IMR-90 (cell line): ENCODE data around the gene KLK14. TPM values are rescaled to one million over a fixed set of nuclear protein-coding genes. Genes with fewer than 3 reads are reported as not detected.

Experiments
- ATAC-seq: fragments of 200-7000 bp; cut with Tn5 transposase; 2 replicates; pipeline ENCODE4 v1.9.1; 2020; ENCODE audit warnings: low read depth, mild to moderate bottlenecking, moderate library complexity
- BruUV-seq: library from RNA; stranded (reverse); fragments of 400-500 nt; replicated peaks from 2 replicates; lab custom pipeline; 2021; lab: Mats Ljungman, UMichigan
- CTCF ChIA-PET: fragments of 300-600 bp; formaldehyde crosslinking; extraction: SDS; loops from one replicate; lab custom pipeline; 2021; ENCODE audit warnings: antibody characterized with exemption; lab: Yijun Ruan, JAX
- POLR2A ChIA-PET: fragments of 300-600 bp; sonication (Branson Sonifier 250); formaldehyde crosslinking; loops from one replicate; lab custom pipeline; 2022; ENCODE audit warnings: antibody characterized with exemption; ENCODE audit not compliant: unreplicated experiment; lab: Charles Lee
- DNase-seq: peaks from one replicate; pipeline ENCODE4 v3.0.0; 2013
- H2AFZ ChIP-seq: replicated peaks from 2 replicates; pipeline ENCODE3; 2013; ENCODE audit warnings: low read length, mild to moderate bottlenecking; ENCODE audit not compliant: poor library complexity
- H2AK5ac ChIP-seq: 2 replicates; pipeline ENCODE4 v1.6.1; 2013; ENCODE audit warnings: low read depth, low read length, inconsistent platforms
- H2AK9ac ChIP-seq: replicated peaks from 2 replicates; pipeline ENCODE3; 2013; ENCODE audit warnings: mild to moderate bottlenecking, low read depth, low read length, moderate library complexity; ENCODE audit not compliant: poor library complexity
- H2BK120ac ChIP-seq: 2 replicates; pipeline ENCODE4 v1.6.1; 2013; ENCODE audit warnings: low read depth, low read length, inconsistent platforms
- H2BK15ac ChIP-seq: 3 replicates; pipeline ENCODE4 v1.6.1; 2013; ENCODE audit warnings: low read depth, low read length, inconsistent platforms
- H2BK20ac ChIP-seq: 2 replicates; pipeline ENCODE4 v1.6.1; 2013; ENCODE audit warnings: low read depth, mild to moderate bottlenecking, inconsistent platforms, low read length, moderate library complexity
- H2BK5ac ChIP-seq: 2 replicates; pipeline ENCODE4 v1.6.1; 2013; ENCODE audit warnings: mild to moderate bottlenecking, low read depth, low read length, inconsistent platforms; ENCODE audit not compliant: poor library complexity, severe bottlenecking
- H3K14ac ChIP-seq: replicated peaks from 2 replicates; pipeline ENCODE4 v1.6.1; 2013; ENCODE audit warnings: low read depth, low read length, inconsistent platforms
- H3K18ac ChIP-seq: 2 replicates; pipeline ENCODE4 v1.6.1; 2013; ENCODE audit warnings: low read depth, low read length, control low read depth
- H3K23ac ChIP-seq: 2 replicates; pipeline ENCODE4 v1.6.1; 2013; ENCODE audit warnings: low read depth, low read length, inconsistent platforms
- H3K27ac ChIP-seq: 2 replicates; pipeline ENCODE4 v1.5.1; 2013; ENCODE audit warnings: mild to moderate bottlenecking, control low read depth, low read length; ENCODE audit not compliant: insufficient read depth
- H3K27me3 ChIP-seq: 2 replicates; pipeline ENCODE4 v1.6.1; 2013; ENCODE audit warnings: low read length; ENCODE audit not compliant: control insufficient read depth, insufficient read depth
- H3K36me3 ChIP-seq: 2 replicates; pipeline ENCODE4 v1.6.1; 2013; ENCODE audit warnings: low read length, mixed read lengths; ENCODE audit not compliant: control insufficient read depth, insufficient read depth
- H3K4ac ChIP-seq: 2 replicates; pipeline ENCODE4 v1.6.1; 2013; ENCODE audit warnings: low read depth, low read length, inconsistent platforms
- H3K4me1 ChIP-seq: 2 replicates; pipeline ENCODE4 v1.6.1; 2013; ENCODE audit warnings: low read length, mixed read lengths; ENCODE audit not compliant: control insufficient read depth, insufficient read depth
- H3K4me2 ChIP-seq: 2 replicates; pipeline ENCODE4 v1.6.1; 2013; ENCODE audit warnings: low read depth, mild to moderate bottlenecking, control low read depth, low read length, moderate library complexity
- H3K4me3 ChIP-seq: 2 replicates; pipeline ENCODE4 v1.5.1; 2013; ENCODE audit warnings: low read depth, mild to moderate bottlenecking, control low read depth, low read length, moderate library complexity; ENCODE audit not compliant: insufficient read depth
- H3K56ac ChIP-seq: 2 replicates; pipeline ENCODE4 v1.6.1; 2013; ENCODE audit warnings: low read length, inconsistent platforms; ENCODE audit not compliant: insufficient read depth; ENCODE audit errors: extremely low read depth
- H3K79me1 ChIP-seq, 2 experiments: 2 replicates each; pipeline ENCODE4 v1.6.1; 2013; ENCODE audit warnings: low read length in 2 of 2, inconsistent platforms in 1 of 2, low read depth in 1 of 2
- H3K9ac ChIP-seq: 2 replicates; pipeline ENCODE4 v1.6.1; 2013; ENCODE audit warnings: low read depth, low read length, control low read depth
- H3K9me1 ChIP-seq: 2 replicates; pipeline ENCODE4 v1.6.1; 2013; ENCODE audit warnings: low read length, inconsistent platforms; ENCODE audit not compliant: insufficient read depth
- H3K9me3 ChIP-seq: 2 replicates; pipeline ENCODE4 v1.6.1; 2013; ENCODE audit warnings: low read length; ENCODE audit not compliant: control insufficient read depth, insufficient read depth
- H4K20me1 ChIP-seq: 2 replicates; pipeline ENCODE4 v1.6.1; 2013; ENCODE audit warnings: low read length, inconsistent platforms; ENCODE audit not compliant: insufficient read depth
- H4K5ac ChIP-seq: 2 replicates; pipeline ENCODE4 v1.6.1; 2013; ENCODE audit warnings: mild to moderate bottlenecking, low read depth, low read length, control low read depth
- H4K8ac ChIP-seq, 2 experiments: 2 replicates each; pipeline ENCODE4 v1.6.1; 2013; ENCODE audit warnings: low read depth in 2 of 2, low read length in 2 of 2, control low read depth in 1 of 2, inconsistent platforms in 1 of 2
- H4K91ac ChIP-seq: 2 replicates; pipeline ENCODE4 v1.6.1; 2013; ENCODE audit warnings: low read depth, low read length, inconsistent platforms; ENCODE audit not compliant: insufficient read depth
- BHLHE40 ChIP-seq: fragments of 150-350 bp; IDR thresholded peaks from 2 replicates; pipeline ENCODE4 v1.6.1; 2016; ENCODE audit warnings: mild to moderate bottlenecking, low read depth, low read length
- CEBPB ChIP-seq: IDR thresholded peaks from 2 replicates; pipeline ENCODE4 v1.6.1; 2012; ENCODE audit warnings: low read depth, low read length, improper control_type of control experiment
- CHD1 ChIP-seq: IDR thresholded peaks from 2 replicates; pipeline ENCODE4 v1.6.1; 2012; ENCODE audit warnings: low read depth, low read length, improper control_type of control experiment
- ELK1 ChIP-seq: fragments of 150-350 bp; IDR thresholded peaks from 2 replicates; pipeline ENCODE4 v1.6.1; 2016; ENCODE audit warnings: low read depth, mild to moderate bottlenecking, low read length, moderate library complexity, borderline replicate concordance
- FOS ChIP-seq: fragments of 150-350 bp; IDR thresholded peaks from 2 replicates; pipeline ENCODE4 v1.6.1; 2016; ENCODE audit warnings: low read depth, low read length
- MAFK ChIP-seq: IDR thresholded peaks from 2 replicates; pipeline ENCODE4 v1.6.1; 2012; ENCODE audit warnings: low read depth, low read length, improper control_type of control experiment
- MAZ ChIP-seq: IDR thresholded peaks from 2 replicates; pipeline ENCODE4 v1.6.1; 2012; ENCODE audit warnings: low read depth, mild to moderate bottlenecking, low read length, improper control_type of control experiment, moderate library complexity, borderline replicate concordance
- MXI1 ChIP-seq: IDR thresholded peaks from 2 replicates; pipeline ENCODE4 v1.6.1; 2012; ENCODE audit warnings: low read depth, mild to moderate bottlenecking, low read length, moderate library complexity, borderline replicate concordance
- NFE2L2 ChIP-seq: fragments of 150-350 bp; IDR thresholded peaks from 2 replicates; pipeline ENCODE4 v1.6.1; 2016; ENCODE audit warnings: low read depth, mild to moderate bottlenecking, low read length
- POLR2A ChIP-seq: IDR thresholded peaks from 2 replicates; pipeline ENCODE4 v1.6.1; 2012; ENCODE audit warnings: mild to moderate bottlenecking, low read depth, low read length
- RAD21 ChIP-seq: IDR thresholded peaks from 2 replicates; pipeline ENCODE4 v1.6.1; 2012; ENCODE audit warnings: low read length, improper control_type of control experiment
- RCOR1 ChIP-seq: IDR thresholded peaks from 2 replicates; pipeline ENCODE4 v1.6.1; 2012; ENCODE audit warnings: mild to moderate bottlenecking, low read length, improper control_type of control experiment; ENCODE audit not compliant: insufficient replicate concordance
- RFX5 ChIP-seq: IDR thresholded peaks from 2 replicates; pipeline ENCODE4 v1.8.0; 2012; ENCODE audit warnings: low read depth, mild to moderate bottlenecking, low read length, moderate library complexity
- SMC3 ChIP-seq: fragments of 150-350 bp; IDR thresholded peaks from 2 replicates; pipeline ENCODE4 v1.6.1; 2016; ENCODE audit warnings: low read depth, mild to moderate bottlenecking, antibody characterized with exemption, low read length, moderate library complexity
- USF2 ChIP-seq: fragments of 150-350 bp; IDR thresholded peaks from 2 replicates; pipeline ENCODE4 v1.6.1; 2017; ENCODE audit warnings: mild to moderate bottlenecking, antibody characterized with exemption, low read length, low read depth
- WGBS, 2 experiments: methylation state at CpG; one replicate each; pipeline versions ENCODE4 v1.1.5 to v1.1.7; 2013; ENCODE audit warnings: missing lambda C conversion rate in 2 of 2; ENCODE audit not compliant: insufficient read length in 1 of 2; ENCODE audit errors: extremely low coverage in 2 of 2; 5-methylcytosine and 5-hydroxymethylcytosine counted together
- dilution Hi-C: fragments of 300-500 bp; cut with HindIII; formaldehyde crosslinking; loops from one replicate; pipeline ENCODE4 v1.14.3; 2018; ENCODE audit warnings: low sequenced_read_pairs; ENCODE audit not compliant: unreplicated experiment
- in situ Hi-C: fragments of 300-500 bp; cut with MboI; formaldehyde crosslinking; loops from 3 replicates; pipeline ENCODE4 v1.14.3; 2019; ENCODE audit warnings: low sequenced_read_pairs, inconsistent platforms, mixed read lengths
- intact Hi-C: fragments of 100-400 bp; cut with micrococcal nuclease; formaldehyde crosslinking; loops from 2 replicates; pipeline ENCODE4 v1.10.0; 2022
- polyA plus RNA-seq, 3 experiments: library from polyadenylated mRNA; depleted of rRNA; stranded (reverse); fragments of >200 nt; gene quantifications; 2 replicates each; pipeline ENCODE4 v1.2.3, GENCODE V29; 2012; ENCODE audit warnings: low replicate concordance in 1 of 3
- total RNA-seq: library from RNA; depleted of rRNA; stranded (reverse); fragments of >200 nt; gene quantifications from 2 replicates; pipeline ENCODE4 v1.2.3, GENCODE V29; 2012
- TF ChIP-seq, protein P1 (sequence below): conservative IDR thresholded peaks from 2 replicates; pipeline ENCODE4 v1.5.1; 2012; ENCODE audit warnings: mild to moderate bottlenecking, low read depth, low read length, improper control_type of control experiment

The KLK14 gene
- total and polyA plus RNA-seq, 2 of the 4 experiments (the other 2 are of a cell fraction): not detected

GRCh38 chr19:51103926-51104341, 21.2 kb upstream of the KLK14 start:
- Histone ChIP-seq H3K14ac (no peak overlapping the region), H3K18ac (no peak overlapping the region), H3K4me3 (no peak overlapping the region), H2BK5ac (no peak overlapping the region), H2BK120ac (no peak overlapping the region), H3K9me3 (no peaks in the 10 kb centered on the region), H3K4ac (no peak overlapping the region), H4K5ac (no peak overlapping the region), H3K56ac (no peak overlapping the region), H2AK9ac (no peak overlapping the region), H2BK20ac (no peak overlapping the region), H3K27me3 (no peaks in the 10 kb centered on the region), H2AFZ (no peak overlapping the region), H3K4me1 (no peaks in the 10 kb centered on the region), H3K36me3 (peaks cover 21% of the 10 kb centered on the region), H3K9ac (no peak overlapping the region), H3K27ac (no peak overlapping the region), H3K23ac (no peak overlapping the region), H3K9me1 (peaks cover 8% of the 10 kb centered on the region; the same call in 1 of the 2 replicates), H4K20me1 (peaks cover 15% of the 10 kb centered on the region), H3K79me1 (peaks cover 27 to 58% of the 10 kb centered on the region in 2 experiments), H4K8ac (no peak overlapping the region), H4K91ac (no peak overlapping the region), H2BK15ac (no peak overlapping the region), H2AK5ac (no peak overlapping the region), H3K4me2 (no peak overlapping the region)
- in situ Hi-C loops: no loop called here
- dilution Hi-C loops: no loop called here
- CTCF ChIA-PET: no interaction called here
- BruUV-seq: no TSS peak
- no peak for DNase-seq
- 76% methylated on average over 44 of the region's 49 CpGs; no CpG with 5 or more reads in 1 of the 2 experiments for WGBS, 2 experiments
- no peak for TF ChIP-seq NFE2L2
- no peak for TF ChIP-seq SMC3
- TF ChIP-seq, protein P1, sequence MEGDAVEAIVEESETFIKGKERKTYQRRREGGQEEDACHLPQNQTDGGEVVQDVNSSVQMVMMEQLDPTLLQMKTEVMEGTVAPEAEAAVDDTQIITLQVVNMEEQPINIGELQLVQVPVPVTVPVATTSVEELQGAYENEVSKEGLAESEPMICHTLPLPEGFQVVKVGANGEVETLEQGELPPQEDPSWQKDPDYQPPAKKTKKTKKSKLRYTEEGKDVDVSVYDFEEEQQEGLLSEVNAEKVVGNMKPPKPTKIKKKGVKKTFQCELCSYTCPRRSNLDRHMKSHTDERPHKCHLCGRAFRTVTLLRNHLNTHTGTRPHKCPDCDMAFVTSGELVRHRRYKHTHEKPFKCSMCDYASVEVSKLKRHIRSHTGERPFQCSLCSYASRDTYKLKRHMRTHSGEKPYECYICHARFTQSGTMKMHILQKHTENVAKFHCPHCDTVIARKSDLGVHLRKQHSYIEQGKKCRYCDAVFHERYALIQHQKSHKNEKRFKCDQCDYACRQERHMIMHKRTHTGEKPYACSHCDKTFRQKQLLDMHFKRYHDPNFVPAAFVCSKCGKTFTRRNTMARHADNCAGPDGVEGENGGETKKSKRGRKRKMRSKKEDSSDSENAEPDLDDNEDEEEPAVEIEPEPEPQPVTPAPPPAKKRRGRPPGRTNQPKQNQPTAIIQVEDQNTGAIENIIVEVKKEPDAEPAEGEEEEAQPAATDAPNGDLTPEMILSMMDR: no peak
- TF ChIP-seq BHLHE40: no peak
- no peak for TF ChIP-seq CEBPB
- no peak for TF ChIP-seq MAFK
- TF ChIP-seq POLR2A: no peak
- TF ChIP-seq RFX5: no peak
- no peak for TF ChIP-seq ELK1
- no peak for TF ChIP-seq RCOR1
- no peak for TF ChIP-seq RAD21
- TF ChIP-seq USF2: no peak
- TF ChIP-seq MXI1: no peak
- TF ChIP-seq FOS: no peak
- no peak for TF ChIP-seq CHD1
- no peak for TF ChIP-seq MAZ
- no peak for ATAC-seq
- intact Hi-C loops: loop anchor here (10.0 kb wide), 2 partner anchors 299 to 379 kb away; partner anchors contain the start of gene CLEC11A
- POLR2A ChIA-PET: no interaction called here
